ENCODE data around the gene JADE3.

GRCh38 chrX:46912098-46912602 is at the start of gene JADE3:
- no peak for TF ChIP-seq POLR2A (IDR thresholded peaks at IDR 0.05)
- TF ChIP-seq, protein P1, sequence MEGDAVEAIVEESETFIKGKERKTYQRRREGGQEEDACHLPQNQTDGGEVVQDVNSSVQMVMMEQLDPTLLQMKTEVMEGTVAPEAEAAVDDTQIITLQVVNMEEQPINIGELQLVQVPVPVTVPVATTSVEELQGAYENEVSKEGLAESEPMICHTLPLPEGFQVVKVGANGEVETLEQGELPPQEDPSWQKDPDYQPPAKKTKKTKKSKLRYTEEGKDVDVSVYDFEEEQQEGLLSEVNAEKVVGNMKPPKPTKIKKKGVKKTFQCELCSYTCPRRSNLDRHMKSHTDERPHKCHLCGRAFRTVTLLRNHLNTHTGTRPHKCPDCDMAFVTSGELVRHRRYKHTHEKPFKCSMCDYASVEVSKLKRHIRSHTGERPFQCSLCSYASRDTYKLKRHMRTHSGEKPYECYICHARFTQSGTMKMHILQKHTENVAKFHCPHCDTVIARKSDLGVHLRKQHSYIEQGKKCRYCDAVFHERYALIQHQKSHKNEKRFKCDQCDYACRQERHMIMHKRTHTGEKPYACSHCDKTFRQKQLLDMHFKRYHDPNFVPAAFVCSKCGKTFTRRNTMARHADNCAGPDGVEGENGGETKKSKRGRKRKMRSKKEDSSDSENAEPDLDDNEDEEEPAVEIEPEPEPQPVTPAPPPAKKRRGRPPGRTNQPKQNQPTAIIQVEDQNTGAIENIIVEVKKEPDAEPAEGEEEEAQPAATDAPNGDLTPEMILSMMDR (IDR thresholded peaks at IDR 0.05), result no peak
